ENCODE data around the gene PAGE2B.
A peak's percentile ranks its signal among the peaks of the same experiment; 100 is the strongest.
"Not testable (repeated sequence)": the region's sequence is repeated elsewhere in the genome, so short reads cannot be mapped to it uniquely, and the experiment has no call there.

Gene PAGE2B

DNA sequence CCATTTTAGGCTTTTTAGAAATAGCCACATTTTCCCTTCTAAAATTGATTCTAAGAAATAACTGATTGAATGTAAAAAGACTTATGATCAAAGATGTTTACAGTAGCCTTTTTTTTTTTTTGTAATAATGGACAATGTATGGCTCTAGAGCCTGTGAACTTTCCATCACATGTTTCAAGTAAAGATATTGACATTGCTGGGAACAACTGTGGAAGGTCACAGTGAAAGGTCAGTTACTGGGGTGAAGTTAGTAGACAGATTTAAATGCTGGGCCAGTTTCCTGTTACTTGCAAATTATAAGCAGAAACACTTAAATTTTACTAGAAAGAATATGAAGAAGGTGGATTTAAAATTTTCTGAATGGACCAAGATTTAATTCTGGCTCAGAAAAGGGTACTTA, 32.4 kb downstream of the PAGE2B start:
- DNase-seq (ENCODE audit: insufficient read length, low spot score) (no peak), FAIRE-seq (no peak)
- no peak for TF ChIP-seq SPI1 (IDR thresholded peaks at IDR 0.05; ENCODE audit: low read depth, low read length)

DNA sequence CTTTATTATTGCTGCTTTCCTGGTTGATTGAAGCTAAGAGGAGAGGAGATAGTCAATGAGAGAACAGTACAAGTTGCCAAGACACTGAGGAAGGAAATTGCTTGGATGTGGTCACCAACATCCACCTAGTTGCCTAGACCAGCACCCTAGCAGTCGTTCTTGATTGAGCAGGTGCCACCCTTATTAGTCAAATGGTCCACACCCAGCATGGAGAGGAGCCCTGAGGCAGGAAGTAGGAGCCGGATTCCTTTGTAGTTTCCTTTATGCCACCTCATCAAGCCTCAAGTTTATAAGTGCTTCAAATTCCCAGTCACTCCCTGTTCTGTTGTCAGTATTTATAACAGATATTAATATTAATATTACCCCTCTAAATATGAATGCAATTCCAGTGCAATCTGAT, 33.1 kb downstream of the PAGE2B start:
- no peak for FAIRE-seq
- no peak for DNase-seq (ENCODE audit: insufficient read length, low spot score)
- TF ChIP-seq TAF1 (IDR thresholded peaks at IDR 0.05; ENCODE audit: low read depth, low read length) (no peak), POU2F2 (IDR thresholded peaks at IDR 0.05; ENCODE audit: low read depth, low read length) (no peak), POLR2AphosphoS5 (IDR thresholded peaks at IDR 0.05; ENCODE audit: low read depth, low read length) (no peak), SPI1 (IDR thresholded peaks at IDR 0.05; ENCODE audit: low read depth, low read length) (no peak), POLR2A (IDR thresholded peaks at IDR 0.05; ENCODE audit: low read depth, low read length) (no peak), PAX5 (IDR thresholded peaks at IDR 0.05; ENCODE audit: insufficient read depth, low read length, severe bottlenecking) (no peak)

DNA sequence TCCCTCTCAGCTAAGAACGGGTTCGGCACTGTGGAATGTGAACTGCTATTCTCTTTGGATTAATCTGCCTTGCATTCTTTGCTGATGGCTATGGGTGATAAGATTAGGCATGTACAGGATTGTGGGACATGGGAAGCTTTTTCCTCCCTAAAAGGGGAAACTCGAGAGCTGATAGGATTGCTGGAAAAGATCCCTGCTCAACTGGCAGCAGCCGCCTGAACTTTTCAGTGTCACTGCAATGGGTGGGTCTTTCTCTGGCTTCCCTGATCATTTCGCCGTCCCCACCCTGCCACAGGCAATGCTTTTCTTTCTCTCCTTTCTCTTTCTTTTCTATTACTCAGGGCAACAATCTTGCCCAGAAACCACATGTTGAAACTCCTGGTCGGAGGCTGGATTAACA, 34.5 kb downstream of the PAGE2B start:
- FAIRE-seq (no peak), DNase-seq (ENCODE audit: insufficient read length, low spot score) (no peak)
- TF ChIP-seq SPI1 (IDR thresholded peaks at IDR 0.05; ENCODE audit: low read depth, low read length): no peak
- no peak for TF ChIP-seq POU2F2 (IDR thresholded peaks at IDR 0.05; ENCODE audit: low read depth, low read length)
- no peak for TF ChIP-seq PAX5 (IDR thresholded peaks at IDR 0.05; ENCODE audit: insufficient read depth, low read length, severe bottlenecking)
- TF ChIP-seq TAF1 (IDR thresholded peaks at IDR 0.05; ENCODE audit: low read depth, low read length): no peak
- TF ChIP-seq POLR2AphosphoS5 (IDR thresholded peaks at IDR 0.05; ENCODE audit: low read depth, low read length): no peak
- no peak for TF ChIP-seq POLR2A (IDR thresholded peaks at IDR 0.05; ENCODE audit: low read depth, low read length)

DNA sequence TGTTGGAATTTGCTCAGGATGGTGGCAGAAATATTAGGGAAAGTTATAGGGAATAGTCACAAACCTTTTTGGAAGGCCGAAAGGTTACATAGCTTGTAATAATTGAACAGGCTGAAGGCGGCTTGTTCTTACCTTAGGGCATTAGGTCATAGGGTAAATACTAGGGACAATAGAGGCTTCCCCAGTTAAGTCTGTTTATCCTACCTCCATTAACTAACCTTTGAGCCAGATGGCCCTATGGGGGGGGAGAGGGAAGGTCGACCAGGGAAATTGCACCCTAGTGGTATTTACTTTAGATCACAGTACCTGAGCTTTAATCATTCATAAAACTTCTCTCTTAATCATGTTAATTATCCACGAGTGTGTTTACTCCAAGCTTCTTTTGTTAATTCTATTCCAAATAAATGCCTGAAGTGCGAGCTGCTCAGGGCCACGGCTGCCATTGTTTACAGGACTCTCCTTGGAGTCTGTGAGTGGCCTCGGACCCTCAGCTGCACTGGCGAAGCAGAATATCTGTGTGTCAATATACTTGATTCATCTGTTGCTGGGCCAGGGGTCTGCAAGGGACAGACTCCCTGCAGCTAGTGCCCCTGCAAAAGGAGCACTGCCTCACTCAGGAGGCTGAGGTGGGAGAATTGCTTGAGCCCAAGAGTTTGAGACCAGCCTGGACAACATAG, 36.9 kb downstream of the PAGE2B start:
- DNase-seq (ENCODE audit: insufficient read length, low spot score): no peak
- TF ChIP-seq POLR2A (IDR thresholded peaks at IDR 0.05; ENCODE audit: low read depth, low read length) (no peak), TAF1 (IDR thresholded peaks at IDR 0.05; ENCODE audit: low read depth, low read length) (no peak), POLR2AphosphoS5 (IDR thresholded peaks at IDR 0.05; ENCODE audit: low read depth, low read length) (no peak), POU2F2 (IDR thresholded peaks at IDR 0.05; ENCODE audit: low read depth, low read length) (no peak), SPI1 (IDR thresholded peaks at IDR 0.05; ENCODE audit: low read depth, low read length) (no peak), PAX5 (IDR thresholded peaks at IDR 0.05; ENCODE audit: insufficient read depth, low read length, severe bottlenecking) (no peak)

DNA sequence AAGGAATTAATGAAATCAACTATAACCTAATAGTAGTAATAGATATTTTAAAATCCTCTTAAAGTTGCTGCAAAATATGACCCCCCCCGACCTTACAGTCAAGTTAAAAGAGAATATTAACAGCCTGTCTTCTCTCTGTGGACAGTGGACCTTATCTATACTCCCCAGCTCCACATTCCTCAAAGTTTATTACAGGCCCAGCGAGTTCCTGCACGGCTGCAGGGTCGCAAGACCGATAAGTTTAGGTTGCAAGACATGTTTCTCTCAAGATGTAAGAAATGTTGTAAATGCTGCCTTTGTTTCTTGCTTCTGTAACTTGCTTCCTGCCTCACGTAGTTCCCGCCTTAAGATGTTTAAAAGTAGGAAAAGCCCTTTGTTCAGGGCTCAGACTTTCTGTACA, 41.8 kb downstream of the PAGE2B start:
- DNase-seq (ENCODE audit: insufficient read length, low spot score); FAIRE-seq: not testable (repeated sequence)

More for the DNA sequence above, 36.9 kb downstream of the PAGE2B start:
- FAIRE-seq: no peak

DNA sequence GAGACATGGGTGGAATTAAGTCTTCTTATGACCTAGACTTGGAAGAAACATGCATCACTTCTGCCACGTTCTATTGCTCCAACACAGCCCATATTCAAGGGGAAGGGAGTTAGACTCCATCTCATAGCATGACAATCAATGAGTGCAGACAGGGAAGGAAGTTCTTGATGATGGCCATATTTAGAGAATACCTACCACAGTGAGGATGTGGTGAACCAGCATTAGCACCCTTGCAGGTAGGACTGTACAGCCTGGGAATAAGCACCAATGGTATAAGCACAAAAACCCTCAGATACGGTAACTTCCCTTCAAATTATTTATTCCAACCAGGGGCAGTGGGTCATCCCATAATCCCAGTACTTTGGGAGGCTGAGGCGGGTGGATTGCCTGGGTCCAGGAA, 43.7 kb downstream of the PAGE2B start:
- peak; percentile 48 for FAIRE-seq
- TF ChIP-seq POLR2AphosphoS5 (IDR thresholded peaks at IDR 0.05; ENCODE audit: low read depth, low read length) (no peak), POU2F2 (IDR thresholded peaks at IDR 0.05; ENCODE audit: low read depth, low read length) (no peak), PAX5 (IDR thresholded peaks at IDR 0.05; ENCODE audit: insufficient read depth, low read length, severe bottlenecking) (no peak), TAF1 (IDR thresholded peaks at IDR 0.05; ENCODE audit: low read depth, low read length) (no peak), SPI1 (IDR thresholded peaks at IDR 0.05; ENCODE audit: low read depth, low read length) (no peak), POLR2A (IDR thresholded peaks at IDR 0.05; ENCODE audit: low read depth, low read length) (no peak)
- DNase-seq (ENCODE audit: insufficient read length, low spot score): no peak

DNA sequence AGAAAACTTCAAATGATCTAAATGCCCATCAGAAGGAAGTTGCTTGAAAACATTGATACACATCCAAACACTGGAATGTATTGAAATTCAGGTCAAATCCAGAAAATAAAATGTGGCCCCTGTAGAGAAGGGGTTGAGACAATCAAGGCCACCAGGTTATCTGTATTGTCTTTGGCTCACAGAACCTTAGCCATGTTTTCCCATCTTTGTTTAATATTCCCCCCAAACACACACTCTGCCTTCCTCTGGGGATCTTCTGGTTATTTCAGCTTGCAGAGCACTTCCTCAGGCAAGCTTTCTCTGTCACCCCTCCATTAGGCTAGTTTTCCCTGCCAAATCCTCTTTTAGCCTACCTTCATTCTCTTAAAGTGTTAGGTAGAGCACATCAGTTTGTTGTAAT, 44.4 kb downstream of the PAGE2B start:
- TF ChIP-seq TAF1 (IDR thresholded peaks at IDR 0.05; ENCODE audit: low read depth, low read length): no peak
- peak; percentile 5 for FAIRE-seq
- no peak for DNase-seq (ENCODE audit: insufficient read length, low spot score)

DNA sequence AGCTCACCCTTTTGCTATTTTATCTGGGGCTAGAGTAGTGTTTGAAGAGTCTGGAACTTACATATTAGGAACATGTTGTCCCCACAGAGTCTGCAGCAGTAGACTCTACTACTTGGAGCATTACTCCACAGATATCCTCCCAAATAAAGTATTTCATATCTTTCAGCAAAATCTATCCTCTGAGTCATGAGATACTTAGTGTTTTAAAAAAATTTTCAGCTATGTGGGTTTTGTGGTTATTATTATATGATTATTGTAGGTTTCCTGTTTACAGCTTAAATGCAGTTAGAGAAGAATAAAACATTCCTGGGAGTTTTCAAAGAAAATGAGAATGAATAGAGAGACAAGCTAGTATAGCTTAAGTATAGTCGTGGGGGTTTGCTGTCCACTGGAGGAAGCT, 44.9 kb downstream of the PAGE2B start:
- no peak for FAIRE-seq

DNA sequence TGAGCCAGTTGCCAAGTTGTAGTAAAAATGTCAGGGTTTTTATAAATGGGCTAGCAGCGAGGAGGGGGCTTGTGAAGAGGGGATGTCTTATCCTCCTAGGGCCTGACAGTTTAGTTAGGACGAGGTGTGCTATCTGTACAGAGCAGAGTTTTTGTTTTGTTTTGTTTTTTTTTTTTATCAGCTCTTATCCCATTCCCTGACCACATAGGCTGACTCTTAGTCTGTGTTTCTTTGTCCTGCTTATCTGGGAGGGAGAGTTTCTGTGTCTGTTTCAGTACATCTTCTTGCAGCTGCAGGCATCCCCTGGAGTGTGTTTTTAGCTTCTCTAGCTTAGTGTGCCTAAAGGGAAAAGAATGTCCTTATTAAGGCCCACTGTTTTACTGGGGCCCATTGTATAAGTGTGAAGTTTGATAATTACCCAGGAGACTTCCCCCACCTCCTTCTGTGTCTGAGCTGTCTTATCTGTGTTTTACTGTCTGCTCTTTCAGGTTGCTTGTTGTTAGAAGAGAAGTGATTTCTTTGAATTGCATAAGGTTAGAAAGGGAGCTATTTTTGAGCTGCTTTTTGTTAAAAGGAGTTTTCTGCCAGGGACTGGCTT, 46.0 kb downstream of the PAGE2B start:
- FAIRE-seq (no peak), DNase-seq (ENCODE audit: insufficient read length, low spot score) (no peak)
- TF ChIP-seq TAF1 (IDR thresholded peaks at IDR 0.05; ENCODE audit: low read depth, low read length) (no peak), PAX5 (IDR thresholded peaks at IDR 0.05; ENCODE audit: insufficient read depth, low read length, severe bottlenecking) (no peak), POU2F2 (IDR thresholded peaks at IDR 0.05; ENCODE audit: low read depth, low read length) (no peak), SPI1 (IDR thresholded peaks at IDR 0.05; ENCODE audit: low read depth, low read length) (no peak), POLR2AphosphoS5 (IDR thresholded peaks at IDR 0.05; ENCODE audit: low read depth, low read length) (no peak), POLR2A (IDR thresholded peaks at IDR 0.05; ENCODE audit: low read depth, low read length) (no peak)

More for the DNA sequence above, 44.9 kb downstream of the PAGE2B start:
- TF ChIP-seq POLR2AphosphoS5 (IDR thresholded peaks at IDR 0.05; ENCODE audit: low read depth, low read length): no peak
- no peak for TF ChIP-seq SPI1 (IDR thresholded peaks at IDR 0.05; ENCODE audit: low read depth, low read length)
- no peak for TF ChIP-seq POLR2A (IDR thresholded peaks at IDR 0.05; ENCODE audit: low read depth, low read length)
- TF ChIP-seq TAF1 (IDR thresholded peaks at IDR 0.05; ENCODE audit: low read depth, low read length): no peak
- TF ChIP-seq POU2F2 (IDR thresholded peaks at IDR 0.05; ENCODE audit: low read depth, low read length): no peak
- no peak for TF ChIP-seq PAX5 (IDR thresholded peaks at IDR 0.05; ENCODE audit: insufficient read depth, low read length, severe bottlenecking)
- no peak for DNase-seq (ENCODE audit: insufficient read length, low spot score)

DNA sequence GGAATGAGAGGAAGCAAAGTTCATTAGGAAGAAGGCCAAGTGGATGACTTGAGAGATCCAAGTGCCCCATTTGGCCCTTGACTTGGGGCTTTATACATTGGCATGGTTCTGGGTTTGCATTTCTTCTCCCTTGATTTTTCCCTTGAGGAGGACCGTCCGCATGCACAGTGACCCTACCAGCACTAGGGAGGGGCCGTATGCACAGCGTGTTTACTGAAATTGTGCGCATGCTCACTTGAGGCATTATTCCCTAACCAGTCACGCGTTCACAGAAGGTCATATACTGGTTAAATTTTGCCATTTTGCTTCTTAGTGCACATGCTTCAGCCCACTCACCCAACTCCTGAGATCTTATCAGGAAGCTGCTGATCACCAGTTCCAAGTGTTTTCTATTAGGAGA, 49.1 kb downstream of the PAGE2B start:
- no peak for DNase-seq (ENCODE audit: insufficient read length, low spot score)
- no peak for TF ChIP-seq POLR2AphosphoS5 (IDR thresholded peaks at IDR 0.05; ENCODE audit: low read depth, low read length)
- no peak for TF ChIP-seq SPI1 (IDR thresholded peaks at IDR 0.05; ENCODE audit: low read depth, low read length)
- TF ChIP-seq POU2F2 (IDR thresholded peaks at IDR 0.05; ENCODE audit: low read depth, low read length): no peak
- TF ChIP-seq PAX5 (IDR thresholded peaks at IDR 0.05; ENCODE audit: insufficient read depth, low read length, severe bottlenecking): no peak
- TF ChIP-seq POLR2A (IDR thresholded peaks at IDR 0.05; ENCODE audit: low read depth, low read length): no peak
- TF ChIP-seq TAF1 (IDR thresholded peaks at IDR 0.05; ENCODE audit: low read depth, low read length): no peak
- FAIRE-seq: no peak
